GM12873 (cell line): ENCODE data around the gene IER5.

Source experiments
- TF ChIP-seq, protein P1 (sequence below): IDR thresholded peaks from 2 replicates; pipeline ENCODE4 v1.5.1; 2012; ENCODE audit warnings: low read depth, mild to moderate bottlenecking, moderate library complexity, low read length, control low read depth; ENCODE audit not compliant: insufficient read depth; ENCODE audit errors: missing control alignments

Gene IER5

GRCh38 chr1:181079920-181080319, 8.6 kb upstream of the IER5 start:
- TF ChIP-seq, protein P1, sequence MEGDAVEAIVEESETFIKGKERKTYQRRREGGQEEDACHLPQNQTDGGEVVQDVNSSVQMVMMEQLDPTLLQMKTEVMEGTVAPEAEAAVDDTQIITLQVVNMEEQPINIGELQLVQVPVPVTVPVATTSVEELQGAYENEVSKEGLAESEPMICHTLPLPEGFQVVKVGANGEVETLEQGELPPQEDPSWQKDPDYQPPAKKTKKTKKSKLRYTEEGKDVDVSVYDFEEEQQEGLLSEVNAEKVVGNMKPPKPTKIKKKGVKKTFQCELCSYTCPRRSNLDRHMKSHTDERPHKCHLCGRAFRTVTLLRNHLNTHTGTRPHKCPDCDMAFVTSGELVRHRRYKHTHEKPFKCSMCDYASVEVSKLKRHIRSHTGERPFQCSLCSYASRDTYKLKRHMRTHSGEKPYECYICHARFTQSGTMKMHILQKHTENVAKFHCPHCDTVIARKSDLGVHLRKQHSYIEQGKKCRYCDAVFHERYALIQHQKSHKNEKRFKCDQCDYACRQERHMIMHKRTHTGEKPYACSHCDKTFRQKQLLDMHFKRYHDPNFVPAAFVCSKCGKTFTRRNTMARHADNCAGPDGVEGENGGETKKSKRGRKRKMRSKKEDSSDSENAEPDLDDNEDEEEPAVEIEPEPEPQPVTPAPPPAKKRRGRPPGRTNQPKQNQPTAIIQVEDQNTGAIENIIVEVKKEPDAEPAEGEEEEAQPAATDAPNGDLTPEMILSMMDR = no peak

DNA sequence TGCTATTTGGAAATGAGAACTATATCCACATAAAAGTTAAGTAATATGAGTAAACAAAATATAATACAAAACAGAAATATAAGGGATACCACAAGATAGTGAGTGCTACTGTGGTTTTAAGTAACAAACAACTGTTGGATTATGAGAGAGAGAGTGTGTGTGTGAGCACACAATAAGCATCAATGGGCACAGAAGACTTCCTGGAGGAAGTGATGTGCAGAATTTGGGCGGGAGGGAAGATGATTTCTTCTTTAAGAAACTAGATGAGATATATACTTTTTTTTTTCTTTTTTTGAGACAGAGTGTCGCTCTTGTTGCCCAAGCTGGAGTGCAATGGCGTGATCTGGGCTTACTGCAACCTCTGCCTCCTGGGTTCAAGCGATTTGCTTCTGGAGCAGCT, 7.9 kb upstream of the IER5 start:
- TF ChIP-seq, protein P1 = no peak

DNA sequence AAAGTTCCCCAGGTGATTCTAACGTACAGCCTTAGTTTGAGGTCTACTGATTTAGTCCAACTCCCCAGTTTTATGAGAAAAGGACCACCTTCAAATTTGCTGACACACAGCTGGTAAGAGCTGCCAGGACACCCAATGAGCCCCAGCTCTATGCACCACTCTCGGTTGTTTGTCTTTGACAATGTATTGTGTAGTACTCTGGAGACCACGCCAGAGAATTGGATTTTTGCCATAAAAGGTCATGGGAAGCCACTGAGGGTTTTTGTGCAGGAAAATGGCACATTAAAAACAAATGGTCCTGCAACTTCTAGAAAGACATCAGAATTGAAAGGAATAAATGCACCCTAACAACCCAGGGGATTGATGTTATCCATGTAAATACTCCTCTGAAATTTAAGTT, 7.1 kb upstream of the IER5 start:
- TF ChIP-seq, protein P1 = no peak

DNA sequence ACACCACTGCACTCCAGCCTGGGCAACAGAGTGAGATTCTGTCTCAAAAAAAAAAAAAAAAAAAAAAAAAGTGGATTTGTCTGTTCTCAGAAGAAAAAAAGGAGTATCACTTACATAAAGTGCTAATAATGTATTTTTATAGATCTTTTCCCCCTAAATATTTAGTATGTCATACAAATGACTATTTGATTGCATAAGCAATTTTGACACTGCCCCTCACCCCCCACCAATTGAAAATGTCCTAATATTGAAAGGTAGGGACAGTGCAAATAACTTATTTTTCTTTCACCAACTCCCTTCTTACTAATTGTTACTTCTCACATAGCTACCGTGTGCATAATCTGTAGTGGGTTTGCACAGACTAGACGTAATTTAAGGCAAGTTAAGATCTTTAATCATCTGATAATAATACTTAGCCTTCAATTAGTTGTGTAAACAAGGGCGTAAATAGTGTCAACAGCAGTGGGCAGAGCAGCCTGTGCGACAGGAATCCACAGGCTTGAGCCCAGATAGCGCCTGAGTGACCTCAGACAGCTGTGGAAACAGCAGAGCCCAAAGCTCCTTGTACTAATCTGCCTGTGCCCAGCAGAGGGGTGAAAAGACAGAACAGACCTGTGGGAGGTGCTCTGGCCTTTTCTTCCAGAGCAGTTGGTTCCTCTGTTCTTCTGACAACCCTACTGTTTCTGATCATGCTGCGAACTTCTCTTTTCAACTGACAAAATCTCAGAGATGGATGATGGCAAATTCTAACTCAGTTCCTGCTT, 4.5 kb upstream of the IER5 start:
- TF ChIP-seq, protein P1 = peak; percentile 79

DNA sequence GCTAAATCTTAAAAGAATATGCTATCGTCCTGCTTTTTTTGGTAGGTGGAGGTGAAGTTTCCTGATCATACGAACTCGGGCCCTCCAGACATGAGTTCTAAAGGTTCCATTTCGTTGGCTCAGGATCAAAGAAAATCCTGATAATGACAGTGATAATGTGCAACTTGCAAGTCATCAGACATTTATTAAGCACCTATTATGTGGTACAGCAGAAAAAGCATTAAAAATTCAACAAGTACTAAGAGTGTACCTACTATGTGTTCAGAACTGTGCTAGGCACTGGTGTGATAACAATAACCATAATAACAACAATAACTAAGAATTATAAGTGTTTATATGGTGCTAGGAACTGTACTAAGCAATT, 3.9 kb upstream of the IER5 start:
- TF ChIP-seq, protein P1 = no peak

GRCh38 chr1:181086091-181086490, 2.4 kb upstream of the IER5 start:
- TF ChIP-seq, protein P1 = no peak

DNA sequence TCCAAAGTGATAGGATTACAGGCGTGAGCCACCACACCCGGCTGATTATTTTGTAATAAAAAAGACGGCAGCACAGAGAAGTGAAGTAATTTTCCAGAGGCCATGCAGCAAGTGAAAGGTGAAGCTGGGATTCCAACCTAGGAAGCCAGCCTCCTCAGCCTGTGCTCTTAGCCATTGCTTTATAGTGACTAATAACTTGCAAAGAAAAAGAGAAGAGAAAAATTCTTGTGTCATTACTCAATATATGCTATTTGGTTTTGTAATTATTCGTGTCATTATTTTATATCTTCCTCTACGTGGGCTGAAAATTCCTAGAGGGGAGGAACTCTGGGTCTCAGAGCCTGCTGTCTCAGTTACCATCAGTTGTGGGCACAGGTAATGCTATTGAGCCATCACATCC, 1.6 kb upstream of the IER5 start:
- TF ChIP-seq, protein P1 = no peak
